Activated CD8-positive, alpha-beta memory T cell treated with anti-CD3 and anti-CD28 coated beads, Interleukin-2, amount 50 U/mL, for 1 hour (primary cell): ENCODE data around the gene SHLD1.

Experiments used
- DNase-seq: peaks from one replicate; pipeline ENCODE4 v3.0.0-alpha.2; 2020; ENCODE audit errors: extremely low read depth

Gene SHLD1

DNA sequence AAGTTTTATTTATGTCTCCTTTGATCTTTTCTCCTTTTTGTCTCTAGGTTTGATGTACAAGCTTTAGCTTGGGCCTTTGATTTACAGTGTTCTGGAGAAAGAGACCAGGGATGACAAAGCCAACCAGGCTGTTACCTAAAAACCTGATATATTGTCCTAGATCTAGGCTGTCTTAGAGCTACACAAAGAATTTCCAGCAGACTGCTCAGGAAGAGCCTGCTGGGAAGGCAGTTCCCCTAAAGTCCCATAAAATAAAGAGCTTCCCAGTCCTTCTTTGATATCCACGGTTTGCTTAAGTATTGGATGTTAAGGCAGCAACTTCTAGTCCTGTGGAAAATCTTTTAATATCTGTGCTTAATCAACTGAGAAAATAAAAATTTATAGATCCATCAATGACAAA lies 70.5 kb downstream of the SHLD1 start:
- no peak for DNase-seq

DNA sequence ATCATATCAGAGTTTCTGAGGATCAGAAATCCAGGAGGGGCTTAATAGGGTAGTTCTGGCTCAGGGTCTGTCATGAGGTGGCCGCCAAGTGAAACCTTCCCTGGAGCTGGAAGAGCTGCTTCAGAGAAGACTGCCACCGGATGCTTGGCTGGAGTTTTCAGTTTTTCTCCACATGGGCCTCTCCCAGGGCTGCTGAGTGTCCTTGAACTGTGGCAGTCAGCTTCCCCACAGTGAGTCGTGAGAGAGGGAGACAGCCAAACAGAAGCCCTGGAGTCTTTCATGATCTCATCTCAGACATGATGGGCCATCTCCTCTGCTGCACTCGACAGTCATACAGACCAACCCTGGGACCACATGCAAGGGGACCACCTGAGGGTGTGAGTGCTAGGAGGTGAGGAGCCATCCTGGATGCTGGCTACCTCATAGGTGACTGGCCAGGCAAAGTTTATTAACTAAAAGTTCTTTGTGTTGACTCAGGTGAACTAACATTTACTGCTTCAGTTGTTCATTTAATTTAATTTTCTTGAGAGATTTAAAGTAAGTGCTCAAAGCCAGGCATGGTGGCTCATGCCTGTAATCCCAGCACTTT lies 71.5 kb downstream of the SHLD1 start:
- DNase-seq: no peak

DNA sequence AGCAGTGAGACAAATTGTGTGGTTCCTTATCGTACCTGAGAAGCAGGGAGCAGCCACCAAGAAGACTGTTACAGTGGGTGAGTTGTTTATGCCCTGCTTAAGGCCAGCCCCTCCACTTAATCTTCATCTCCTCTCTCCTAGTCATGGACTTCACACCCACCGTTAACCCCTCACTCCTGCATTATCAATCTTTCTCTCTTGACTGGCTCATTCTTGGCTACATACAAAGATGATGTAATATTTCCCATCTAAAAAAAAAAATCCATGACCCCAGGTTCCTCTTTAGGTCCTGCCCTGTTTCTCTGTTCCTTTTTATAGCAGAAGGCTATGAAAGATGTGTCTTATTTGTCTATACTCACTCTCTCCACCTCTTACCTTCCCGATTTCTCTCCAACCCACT lies 72.4 kb downstream of the SHLD1 start:
- DNase-seq: no peak

DNA sequence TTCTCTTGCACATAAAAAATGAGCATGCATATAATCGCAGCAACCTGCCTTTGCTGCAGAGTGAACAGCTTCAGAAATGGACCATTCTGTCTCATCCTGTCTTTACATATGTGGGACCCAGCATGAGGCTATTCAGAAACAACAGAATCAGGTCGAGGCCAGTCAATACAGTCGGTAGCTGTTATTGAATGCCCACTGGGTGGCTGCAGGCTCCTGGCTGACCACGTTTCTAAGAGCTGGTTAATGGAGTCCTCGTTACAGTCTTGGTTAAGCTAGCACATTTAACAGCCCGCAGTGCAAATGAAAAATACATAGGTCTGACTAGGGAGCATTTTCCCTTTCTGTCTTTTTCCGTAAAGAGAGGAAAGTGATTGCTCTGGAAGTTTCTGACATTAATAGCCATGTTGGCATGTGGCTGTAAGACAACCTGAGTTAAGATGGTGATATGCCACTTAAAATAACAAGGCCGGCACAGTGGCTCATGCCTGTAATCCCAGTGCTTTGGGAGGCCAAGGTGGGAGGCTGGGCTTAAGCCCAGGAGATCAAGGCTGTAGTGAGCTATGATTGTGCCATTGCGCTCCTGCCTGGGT lies 75.0 kb downstream of the SHLD1 start:
- DNase-seq: no peak

DNA sequence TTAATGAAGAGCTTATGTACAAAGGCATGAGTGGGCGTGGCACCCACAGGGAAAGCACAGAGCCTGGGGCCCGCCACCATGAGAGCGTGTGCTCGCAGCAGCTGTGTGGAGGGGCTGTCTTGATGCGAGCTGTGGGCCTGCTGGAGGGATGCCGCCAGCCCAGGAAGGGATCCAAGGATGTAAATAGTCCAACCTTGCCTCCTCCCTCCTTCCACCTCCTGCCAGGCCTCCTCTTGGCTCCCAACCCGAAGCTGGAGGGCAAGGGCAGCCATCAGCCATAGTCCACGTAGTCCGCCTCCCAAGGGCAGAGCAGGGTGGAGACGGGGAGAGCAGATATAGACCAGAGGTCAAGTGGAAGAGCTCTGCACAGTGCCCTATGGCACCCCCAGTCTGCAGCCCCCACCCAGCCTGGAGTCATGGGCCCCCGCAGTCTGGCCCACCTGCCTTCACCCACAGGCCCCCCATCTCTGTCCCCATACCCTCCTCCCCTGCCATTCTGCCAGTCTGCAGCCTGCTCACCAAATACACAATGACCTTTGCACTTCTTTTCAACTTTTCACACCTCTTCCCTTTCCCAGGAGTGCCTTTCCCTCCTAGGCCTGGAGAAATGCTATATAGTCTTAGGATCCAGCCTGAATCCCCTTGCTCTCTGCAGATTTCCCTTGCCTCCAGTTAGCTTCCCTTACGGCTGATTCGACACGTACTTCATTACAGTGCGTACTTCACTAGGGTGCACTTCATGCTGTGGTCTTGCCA lies 77.1 kb downstream of the SHLD1 start:
- DNase-seq: no peak

DNA sequence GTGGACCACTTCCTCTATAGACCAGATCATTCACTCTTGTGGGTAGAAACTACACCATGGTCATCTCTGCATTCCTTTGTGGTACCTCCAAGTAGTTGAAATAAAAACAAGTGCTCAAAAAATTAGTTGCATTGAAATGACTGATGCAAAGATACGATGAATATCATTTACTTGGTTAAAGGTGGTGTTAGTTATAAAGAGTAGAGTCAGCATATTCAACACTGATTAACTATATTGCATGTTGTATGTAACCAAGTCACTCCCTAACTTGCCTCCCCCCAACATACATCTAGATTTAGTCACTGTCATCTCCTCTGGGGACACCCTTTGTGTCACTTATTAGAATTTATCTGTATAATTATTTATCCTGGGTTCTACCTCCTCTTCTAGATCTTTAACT lies 77.7 kb downstream of the SHLD1 start:
- DNase-seq: no peak

DNA sequence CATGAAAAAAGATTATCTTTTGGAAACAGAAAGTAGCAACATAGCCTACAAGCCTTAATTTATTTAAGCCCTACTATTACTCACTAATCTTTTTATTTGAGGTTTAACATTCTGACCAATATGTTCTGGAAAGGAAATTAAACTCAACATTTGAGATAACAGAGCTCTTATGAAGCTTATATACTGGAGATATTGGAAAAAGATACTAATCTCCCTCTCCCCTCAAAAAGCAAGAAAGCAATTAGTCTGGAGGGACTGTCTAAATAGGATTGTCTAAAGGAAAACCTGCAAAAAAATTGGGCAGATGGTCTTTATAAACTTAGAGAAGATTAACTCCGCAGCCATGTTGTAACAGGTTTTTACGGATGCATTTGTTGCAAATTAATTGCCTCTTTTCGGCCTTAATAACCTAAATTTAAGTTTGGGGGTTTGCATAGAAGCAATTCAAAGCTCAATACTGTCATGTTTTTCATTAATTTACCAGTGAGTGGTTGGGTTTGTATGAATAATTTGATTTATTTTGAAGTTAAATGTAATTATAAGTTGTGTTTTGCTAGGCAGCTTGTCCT lies 79.1 kb downstream of the SHLD1 start:
- DNase-seq: no peak

DNA sequence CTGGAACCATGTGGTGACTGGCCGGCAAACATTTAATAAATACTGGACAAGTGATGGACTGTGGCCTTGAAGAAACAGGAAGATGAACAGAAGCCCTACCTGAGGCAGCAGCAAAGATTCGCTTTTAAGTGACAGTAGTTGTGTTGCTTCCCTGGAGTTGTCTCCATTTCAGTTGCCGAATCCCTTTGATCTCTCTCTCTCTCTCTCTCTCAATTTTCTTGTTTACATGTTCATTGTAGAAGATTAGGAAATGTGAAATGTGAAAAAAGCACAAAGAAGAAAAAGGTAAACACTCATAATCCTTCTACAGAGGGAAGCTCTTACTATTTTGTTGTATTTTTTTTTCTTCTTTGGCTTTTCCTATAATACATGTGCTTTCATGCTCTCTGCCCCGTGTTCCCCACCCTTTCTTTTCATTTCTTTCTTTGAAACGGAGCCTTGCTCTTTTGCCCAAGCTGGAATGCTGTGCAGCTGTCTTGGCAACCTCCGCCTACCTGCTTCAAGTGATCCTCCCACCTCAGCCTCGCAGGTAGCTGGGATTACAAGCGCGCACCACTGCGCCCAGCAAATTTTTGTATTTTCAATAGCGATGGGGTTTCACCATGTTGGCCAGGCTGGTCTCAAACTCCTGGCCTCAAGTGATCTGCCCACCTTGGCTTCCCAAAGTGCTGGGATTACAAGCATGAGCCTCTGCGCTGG lies 81.5 kb downstream of the SHLD1 start:
- DNase-seq: no peak

DNA sequence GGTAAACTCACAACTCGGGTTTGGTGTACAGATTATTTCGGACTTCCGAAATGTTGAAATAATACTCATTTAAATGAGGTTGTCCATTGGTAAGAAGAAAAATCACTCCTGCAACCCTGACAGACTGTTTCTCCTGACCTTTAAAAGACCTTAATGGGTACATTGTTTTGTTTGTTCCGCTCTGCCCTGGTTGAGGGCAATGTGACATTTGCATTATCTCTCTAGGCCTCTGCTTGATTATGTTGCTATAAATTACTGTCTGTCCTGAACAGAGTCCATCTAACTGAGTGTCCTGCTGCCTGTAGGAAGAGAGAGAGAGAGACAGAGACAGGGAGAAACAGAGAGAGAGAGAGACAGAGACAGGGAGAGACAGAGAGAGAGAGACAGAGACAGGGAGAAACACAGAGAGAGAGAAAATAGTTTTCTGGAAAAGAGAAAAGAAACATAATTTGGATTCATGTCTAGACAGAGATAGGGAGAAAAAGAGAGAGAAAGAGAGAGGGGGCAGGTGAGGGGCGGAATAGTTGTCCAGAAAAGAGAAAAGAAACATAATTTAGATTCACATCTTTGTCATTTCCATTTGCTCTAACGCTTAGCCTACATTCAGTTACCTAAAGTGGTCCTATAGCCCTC lies 83.2 kb downstream of the SHLD1 start:
- no peak for DNase-seq

DNA sequence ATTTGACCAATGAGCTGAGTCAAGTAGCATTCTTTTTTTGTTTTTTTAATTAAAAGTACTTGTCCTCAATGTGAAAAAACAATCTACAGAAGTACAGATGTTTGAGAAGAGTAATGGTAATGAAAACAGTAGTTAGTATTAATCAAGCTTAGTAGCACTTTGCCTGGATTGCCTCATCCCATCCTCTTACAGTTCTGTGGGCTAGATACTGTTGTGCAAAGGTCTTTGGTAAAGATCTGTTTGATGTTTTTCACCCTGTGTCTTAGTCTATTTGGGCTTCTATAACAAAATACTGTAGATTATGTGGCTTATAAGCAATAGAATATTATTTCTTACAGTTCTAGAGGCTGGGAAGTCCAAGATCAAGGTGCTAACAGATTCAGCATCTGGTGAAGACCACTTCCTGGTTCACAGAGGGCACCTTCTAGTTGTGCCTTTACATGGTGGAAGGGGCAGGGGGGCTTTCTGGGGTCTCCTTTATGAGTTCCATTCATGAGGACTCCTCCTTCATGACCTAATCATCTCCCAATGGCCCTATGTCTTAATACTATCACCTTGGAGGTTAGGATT lies 84.3 kb downstream of the SHLD1 start:
- no peak for DNase-seq

DNA sequence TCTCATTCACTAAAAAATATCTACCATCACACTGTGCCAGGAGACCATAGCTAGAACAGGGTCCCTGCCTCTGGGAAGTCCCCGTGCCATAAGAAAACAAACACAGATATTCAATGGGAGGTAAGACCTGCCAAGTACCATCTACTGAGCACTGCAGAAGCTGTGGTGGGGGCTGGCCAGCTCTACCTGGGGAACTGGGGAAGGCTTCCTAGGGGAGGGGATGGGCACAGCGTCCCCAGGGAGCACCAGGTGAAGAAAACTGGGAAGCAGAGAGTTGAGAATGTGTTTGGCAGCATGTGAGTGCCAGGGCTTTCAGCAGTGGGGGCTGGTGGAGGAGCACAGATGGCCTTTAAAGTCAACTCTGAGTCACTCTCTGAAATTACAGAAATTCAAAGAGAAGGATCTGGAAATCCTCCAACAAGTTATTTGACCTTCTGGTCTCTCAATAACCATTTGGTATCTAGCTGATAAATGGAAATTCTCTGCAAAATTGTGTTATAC lies 85.2 kb downstream of the SHLD1 start:
- DNase-seq: no peak

DNA sequence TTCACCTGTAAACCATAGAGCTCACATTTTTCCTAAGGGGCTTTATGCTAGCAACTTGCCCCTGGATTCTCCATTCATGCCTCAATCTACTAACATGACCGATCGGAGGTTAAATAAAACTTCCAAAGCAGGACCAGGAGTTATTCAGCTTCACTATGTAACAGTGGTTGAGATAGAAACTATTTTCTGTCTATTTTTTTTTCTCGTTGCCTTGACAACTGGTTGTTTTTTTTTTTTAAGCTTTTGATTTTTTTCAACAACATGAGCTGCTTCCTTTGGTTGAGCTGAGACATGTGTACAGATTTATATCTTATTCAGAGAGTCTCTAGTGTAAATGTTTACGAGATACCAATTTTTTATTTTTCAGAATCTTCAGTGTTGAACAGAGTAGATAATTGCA lies 85.7 kb downstream of the SHLD1 start:
- no peak for DNase-seq

DNA sequence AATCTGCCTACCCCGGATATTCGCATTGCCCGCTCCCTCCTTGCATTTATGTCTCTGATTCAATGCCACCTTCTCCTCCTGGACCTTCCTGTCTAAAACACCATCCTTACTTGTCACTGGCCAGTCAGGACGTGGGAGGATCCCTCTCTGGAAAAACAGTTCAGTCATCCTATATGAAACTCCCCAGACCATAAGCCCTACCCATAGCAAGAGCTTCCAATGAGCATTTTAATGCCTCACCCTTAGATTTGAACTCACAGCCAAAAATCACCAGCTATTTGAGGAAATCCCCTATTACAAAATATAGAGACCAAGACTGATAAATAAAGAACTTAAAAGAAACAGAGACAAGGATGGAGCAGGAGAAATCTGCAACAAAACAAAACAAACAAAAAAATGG lies 86.4 kb downstream of the SHLD1 start:
- DNase-seq: no peak

DNA sequence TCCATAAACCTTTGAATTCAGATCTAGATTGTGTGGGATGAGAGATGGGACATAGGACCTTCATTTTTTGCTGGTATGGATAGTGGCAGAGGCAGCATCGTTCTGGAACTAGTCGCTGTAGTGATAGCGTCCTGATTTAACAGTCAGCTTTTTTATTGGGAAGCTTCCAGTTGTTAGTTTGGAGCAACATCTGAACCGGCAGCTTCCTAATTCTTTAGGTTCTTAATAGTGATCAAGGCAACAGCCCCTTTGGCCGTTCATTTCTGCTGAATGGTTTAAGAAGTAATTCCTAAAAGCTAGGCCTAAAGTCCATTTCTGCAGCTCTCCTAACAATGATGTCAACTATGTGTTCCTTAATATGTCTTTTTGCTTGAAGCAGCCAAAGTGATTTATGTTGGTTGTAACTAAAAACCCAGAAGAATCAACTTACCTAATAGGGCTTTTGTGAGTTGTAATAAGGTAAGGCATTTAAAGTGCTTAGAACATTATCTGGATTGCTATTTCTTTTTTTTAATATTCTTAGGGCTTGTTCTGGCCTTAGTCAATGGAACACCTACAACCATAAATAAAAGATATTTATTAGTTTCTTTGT lies 90.3 kb downstream of the SHLD1 start:
- DNase-seq: no peak

DNA sequence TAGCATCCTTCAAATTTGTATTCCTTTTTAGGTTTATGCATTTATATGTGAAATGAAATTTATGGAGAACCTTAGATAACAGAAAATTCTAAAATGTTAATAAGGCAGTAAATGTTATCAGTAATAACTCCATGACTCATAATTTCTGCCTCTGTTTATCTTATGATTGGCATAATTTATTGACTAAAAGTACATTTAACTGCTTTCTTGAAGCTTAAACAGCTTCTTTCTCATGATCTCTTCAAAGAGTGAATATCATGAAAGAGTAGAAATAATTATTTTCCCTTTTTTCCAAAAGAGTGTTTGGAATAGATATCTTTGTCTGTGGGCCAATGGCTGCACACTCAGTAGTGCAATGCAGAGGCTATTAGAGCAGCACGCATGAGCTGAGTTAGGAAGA lies 91.3 kb downstream of the SHLD1 start:
- no peak for DNase-seq

DNA sequence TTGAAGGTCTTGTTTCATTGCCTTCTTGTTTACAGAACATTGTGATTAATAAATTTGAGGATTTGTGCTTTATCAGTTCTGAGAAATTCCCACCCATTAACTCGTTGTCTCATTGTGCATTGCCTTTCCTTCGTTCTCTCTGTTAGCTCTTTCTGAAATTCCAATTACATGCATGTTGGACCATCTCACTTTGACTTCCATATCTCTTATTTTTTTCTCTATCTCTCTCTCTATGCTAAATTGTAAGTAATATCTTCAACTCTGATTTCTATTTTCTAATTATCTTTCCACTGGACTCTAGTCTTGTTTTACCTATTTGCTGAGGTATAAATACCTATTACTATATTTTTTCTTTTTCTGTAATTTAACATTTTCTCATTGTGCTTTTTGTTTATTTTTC lies 92.3 kb downstream of the SHLD1 start:
- DNase-seq: no peak

DNA sequence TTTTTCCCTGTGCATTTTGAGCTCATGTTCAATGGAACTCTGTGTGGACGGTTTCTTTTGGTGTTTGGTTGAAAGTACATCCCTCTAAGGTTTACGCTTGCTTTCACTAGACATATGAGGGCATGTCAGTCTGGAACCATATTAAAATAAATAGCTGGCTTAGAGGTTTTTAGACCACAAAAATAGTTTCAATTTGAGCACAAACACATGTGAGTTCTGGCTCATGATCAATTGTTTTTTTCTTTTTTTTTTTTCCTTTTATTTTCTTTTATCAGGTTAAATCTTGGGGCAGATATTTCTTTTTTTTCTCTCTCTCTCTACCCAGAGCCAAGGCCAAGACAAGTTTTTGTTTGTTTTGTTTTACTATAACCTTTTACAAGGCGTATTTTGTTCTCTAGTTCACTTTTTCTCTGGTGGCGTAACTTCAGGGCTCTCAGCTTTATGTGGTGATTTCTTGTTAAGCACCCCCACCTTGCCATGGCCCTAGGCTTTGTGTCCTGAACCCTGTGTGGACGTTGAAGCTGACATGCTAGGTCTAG lies 92.9 kb downstream of the SHLD1 start:
- no peak for DNase-seq

DNA sequence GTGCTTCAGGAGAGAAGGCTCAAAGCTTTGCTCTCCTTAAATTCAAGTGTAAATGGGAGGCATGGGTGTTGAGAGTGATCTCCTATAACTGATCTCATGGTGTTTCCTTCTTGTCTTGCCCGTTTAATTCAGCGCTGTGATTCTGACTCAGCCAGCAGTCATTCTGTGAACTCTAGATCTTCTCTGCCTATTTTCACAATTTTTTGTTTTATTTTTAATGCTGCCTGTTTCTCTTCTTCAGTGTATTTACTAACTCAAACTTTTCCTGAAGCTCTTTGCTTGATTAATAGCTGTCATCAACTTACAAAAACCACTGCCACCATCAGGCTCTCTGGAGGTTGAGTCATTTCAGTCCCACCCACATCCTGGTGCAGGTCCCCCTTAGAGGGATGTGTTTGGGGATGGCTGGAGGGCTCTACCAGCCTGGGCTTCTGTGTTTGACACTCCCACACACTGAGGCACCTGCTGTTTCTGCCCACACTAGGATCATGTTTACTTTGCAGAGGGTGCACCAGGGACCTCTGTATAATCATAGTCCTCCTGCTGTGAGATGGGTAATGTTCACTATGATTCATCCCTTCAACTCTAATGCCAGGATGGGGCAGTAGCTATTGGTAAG lies 94.0 kb downstream of the SHLD1 start:
- no peak for DNase-seq

DNA sequence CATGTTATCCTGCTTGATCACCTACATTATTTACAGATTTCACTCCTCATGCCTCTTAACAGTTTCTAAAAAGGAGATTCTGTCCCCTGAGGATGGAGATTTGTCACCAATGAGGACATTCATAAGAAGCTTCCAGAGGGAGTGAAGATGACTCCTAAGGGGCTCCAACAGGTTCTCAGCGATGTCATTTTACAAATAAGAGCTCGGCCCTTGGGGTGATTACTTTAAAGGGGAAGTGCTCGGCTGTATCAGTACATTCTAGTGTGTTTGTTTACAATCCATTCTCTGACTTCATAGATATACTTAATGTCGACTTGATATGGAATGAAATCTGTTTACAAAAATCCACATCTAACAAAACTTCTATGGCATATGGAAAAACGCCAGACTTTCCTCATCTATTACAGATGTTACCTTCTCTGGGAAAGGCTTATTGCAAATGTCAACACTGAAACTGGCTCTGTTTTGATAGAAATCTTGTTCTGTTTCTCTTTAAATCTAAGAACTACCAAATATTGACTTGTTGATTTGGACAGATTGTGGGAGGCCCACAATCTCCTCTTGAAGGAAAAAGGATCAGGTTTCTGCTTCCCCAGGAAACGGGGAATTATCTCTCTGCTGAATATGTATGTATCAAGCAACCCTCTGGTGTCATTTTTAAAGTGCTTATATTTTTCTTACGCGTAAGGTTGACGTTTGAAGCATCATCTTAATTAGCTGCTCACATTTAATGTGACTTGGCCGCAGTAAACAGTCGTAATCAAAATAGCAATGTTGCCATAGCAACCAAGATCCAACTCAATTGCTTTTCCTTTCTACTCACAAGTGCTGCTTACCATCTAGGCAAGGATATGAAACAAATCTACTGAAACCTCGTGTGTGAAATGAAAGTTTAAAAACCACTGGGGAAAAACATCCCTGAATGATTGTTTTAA lies 95.7 kb downstream of the SHLD1 start:
- no peak for DNase-seq
